GM10248 (cell line): ENCODE results near the gene FBXL17.
A peak's percentile ranks its signal among the peaks of the same experiment; 100 is the strongest.

Experiments
- CTCF ChIA-PET: fragments of 300-600 bp; sonication (Branson Sonifier 250); formaldehyde crosslinking; extraction: SDS; loops from one replicate; lab custom pipeline; 2021; ENCODE audit warnings: antibody characterized with exemption; lab: Yijun Ruan, JAX
- POLR2A ChIA-PET: fragments of 350-650 bp; sonication (Branson Sonifier 250); formaldehyde crosslinking; extraction: SDS; loops from one replicate; lab custom pipeline; 2020; ENCODE audit warnings: antibody characterized with exemption; lab: Yijun Ruan, JAX
- DNase-seq: peaks from one replicate; pipeline ENCODE4 v3.0.0; 2012; ENCODE audit errors: extremely low spot score
- CTCF ChIP-seq: IDR thresholded peaks from 2 replicates; pipeline ENCODE4 v1.5.1; 2012; ENCODE audit warnings: mild to moderate bottlenecking, low read depth; ENCODE audit errors: extremely low read depth, missing control alignments, control extremely low read depth

FBXL17 gene

GRCh38 chr5:107817951-107818350, 563.9 kb downstream of the FBXL17 start:
- TF ChIP-seq CTCF, result no peak
- ChIA-PET CTCF (no interaction called here), POLR2A (no interaction called here)
- no peak for DNase-seq

- no peak for DNase-seq
- no peak for TF ChIP-seq CTCF
- POLR2A ChIA-PET, result no interaction called here
- CTCF ChIA-PET, result no interaction called here
Measured at GRCh38 chr5:107817436-107817835, 564.5 kb downstream of the FBXL17 start.

GRCh38 chr5:107815109-107815508, 566.8 kb downstream of the FBXL17 start:
- ChIA-PET POLR2A (no interaction called here), CTCF (interaction anchor here (1.6 kb wide), 1 partner anchor 1327 kb away, joined by 3 read pairs; no protein-coding TSS in a partner anchor)
- no peak for TF ChIP-seq CTCF
- no peak for DNase-seq

GRCh38 chr5:107814183-107814827, 567.6 kb downstream of the FBXL17 start:
- no peak for TF ChIP-seq CTCF
- CTCF ChIA-PET, result interaction anchor here (0.9 to 1.7 kb wide), 3 partner anchors 8 to 1326 kb away, joined by 3 to 7 read pairs (median 3); no protein-coding TSS in a partner anchor
- POLR2A ChIA-PET, result interaction anchor here (0.5 kb wide), 1 partner anchor 10 kb away, joined by 3 read pairs; no protein-coding TSS in a partner anchor
- no peak for DNase-seq

GRCh38 chr5:107813559-107813958, 568.3 kb downstream of the FBXL17 start:
- no peak for TF ChIP-seq CTCF
- peak; percentile 53 for DNase-seq
- ChIA-PET POLR2A (no interaction called here), CTCF (interaction anchor here (1.7 kb wide), 1 partner anchor 9 kb away, joined by 7 read pairs; no protein-coding TSS in a partner anchor)

GRCh38 chr5:107812570-107813141, 569.2 kb downstream of the FBXL17 start:
- POLR2A ChIA-PET, result no interaction called here
- DNase-seq, result peak; percentile 63
- TF ChIP-seq CTCF, result no peak
- CTCF ChIA-PET, result interaction anchor here (1.7 kb wide), 1 partner anchor 10 kb away, joined by 7 read pairs; no protein-coding TSS in a partner anchor
